Skin of body (tissue), 2 donors: ENCODE data around the gene HIVEP3. TPM values are rescaled to one million over a fixed set of nuclear protein-coding genes. Genes with fewer than 3 reads are reported as not detected.

Source experiments
- DNase-seq: peaks from one replicate; lab custom pipeline; 2025; lab: John Stamatoyannopoulos, UW
- total RNA-seq: library from RNA; depleted of rRNA; stranded (reverse); fragments of >200 nt; gene quantifications from one replicate; pipeline ENCODE4 v1.2.3, GENCODE V29; 2014

HIVEP3 gene
- total RNA-seq, 1 donor from 2014 or later: 3.3 TPM

GRCh38 chr1:41894101-41894807, 24.5 kb downstream of the HIVEP3 start:
- DNase-seq: no peak

GRCh38 chr1:41892301-41892781, 26.4 kb downstream of the HIVEP3 start:
- no peak for DNase-seq

- no peak for DNase-seq
These were observed 27.4 kb downstream of the HIVEP3 start for GRCh38 chr1:41891199-41891896.

- DNase-seq: no peak
These were observed 27.9 kb downstream of the HIVEP3 start for GRCh38 chr1:41890825-41891198.

- DNase-seq: no peak
These were observed 29.0 kb downstream of the HIVEP3 start for GRCh38 chr1:41889506-41890414.

- no peak for DNase-seq
These were observed 30.0 kb downstream of the HIVEP3 start for GRCh38 chr1:41888756-41889155.

GRCh38 chr1:41887365-41887764, 31.4 kb downstream of the HIVEP3 start:
- no peak for DNase-seq

GRCh38 chr1:41884256-41885230, 34.2 kb downstream of the HIVEP3 start:
- no peak for DNase-seq

GRCh38 chr1:41883507-41883906, 35.2 kb downstream of the HIVEP3 start:
- DNase-seq: no peak

GRCh38 chr1:41882486-41882885, 36.2 kb downstream of the HIVEP3 start:
- no peak for DNase-seq

- no peak for DNase-seq
These were observed 36.6 kb downstream of the HIVEP3 start for GRCh38 chr1:41882068-41882477.

GRCh38 chr1:41880950-41881885, 37.5 kb downstream of the HIVEP3 start:
- DNase-seq: no peak

- no peak for DNase-seq
These were observed 38.5 kb downstream of the HIVEP3 start for GRCh38 chr1:41880261-41880660.

- no peak for DNase-seq
These were observed 39.1 kb downstream of the HIVEP3 start for GRCh38 chr1:41879617-41880016.

GRCh38 chr1:41878911-41879310, 39.8 kb downstream of the HIVEP3 start:
- no peak for DNase-seq

- no peak for DNase-seq
These were observed 40.2 kb downstream of the HIVEP3 start for GRCh38 chr1:41878495-41878894.

- no peak for DNase-seq
These were observed 41.9 kb downstream of the HIVEP3 start for GRCh38 chr1:41876576-41877445.

- no peak for DNase-seq
These were observed 43.2 kb downstream of the HIVEP3 start for GRCh38 chr1:41875487-41875886.
